NCI-H2029 treated with DMSO at 0.1 percent for 48 hours (cell line): Measurements from ENCODE around the gene BMERB1.
"Not testable (repeated sequence)": the region's sequence is repeated elsewhere in the genome, so short reads cannot be mapped to it uniquely, and the experiment has no call there.

Source experiments
- DNase-seq: peaks from one replicate; lab custom pipeline; 2025; lab: John Stamatoyannopoulos, UW

Gene BMERB1

DNA sequence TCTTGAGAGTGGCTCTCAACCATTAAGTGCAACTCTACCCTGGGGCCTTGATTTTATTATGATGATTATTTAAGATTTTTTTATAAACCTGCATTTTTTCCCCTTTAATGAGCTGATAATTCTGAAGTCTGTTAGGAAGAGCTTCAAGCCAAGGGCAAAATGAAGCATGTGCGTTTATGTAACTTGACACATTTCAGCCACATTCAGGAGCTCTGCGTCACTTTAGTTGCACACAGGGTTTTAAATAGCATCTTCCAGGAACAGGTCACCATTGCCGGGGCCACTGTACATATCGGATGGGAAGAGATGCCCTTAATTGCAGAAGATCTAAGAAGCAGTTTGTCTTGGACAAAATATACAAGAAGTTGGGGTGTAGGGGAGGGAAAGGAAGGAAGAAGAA is 89.6 kb downstream of the BMERB1 start:
- DNase-seq = no peak

DNA sequence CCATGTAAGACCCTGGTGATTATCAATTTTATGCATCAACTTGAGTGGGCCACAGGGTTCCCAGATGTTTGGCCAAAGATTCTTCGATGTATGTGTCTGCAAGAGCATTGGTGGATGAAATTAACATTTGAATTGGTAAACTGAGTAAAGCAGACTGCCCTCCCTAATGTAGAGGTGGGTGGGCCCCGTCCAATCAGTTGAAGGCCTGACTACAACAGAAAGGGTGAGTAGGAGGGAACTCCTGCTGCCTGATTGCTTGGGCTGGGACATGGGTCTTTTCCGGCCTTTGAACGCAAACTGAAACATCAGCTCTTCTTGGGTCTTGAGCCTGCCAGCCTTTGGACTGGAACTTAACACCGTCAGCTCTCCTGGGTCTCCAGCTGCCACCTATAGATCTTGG is 90.6 kb downstream of the BMERB1 start:
- no peak for DNase-seq

DNA sequence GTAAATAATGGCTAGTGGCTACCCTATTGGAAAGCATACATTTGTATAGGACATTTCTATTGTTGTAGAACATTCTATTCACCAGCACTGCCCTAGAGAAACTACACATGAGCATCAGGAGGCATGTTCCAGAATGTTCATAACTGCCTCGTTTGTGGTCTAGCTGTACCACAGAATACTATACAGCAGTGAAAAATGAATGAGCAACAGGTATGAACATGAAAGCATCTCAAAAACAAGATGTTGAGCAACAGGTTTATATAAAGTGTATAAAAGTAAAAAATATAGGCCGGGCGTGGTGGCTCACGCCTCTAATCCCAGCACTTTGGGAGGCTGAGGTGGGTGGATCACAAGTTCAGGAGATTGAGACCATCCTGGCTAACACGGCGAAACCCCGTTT is 91.7 kb downstream of the BMERB1 start:
- no peak for DNase-seq

DNA sequence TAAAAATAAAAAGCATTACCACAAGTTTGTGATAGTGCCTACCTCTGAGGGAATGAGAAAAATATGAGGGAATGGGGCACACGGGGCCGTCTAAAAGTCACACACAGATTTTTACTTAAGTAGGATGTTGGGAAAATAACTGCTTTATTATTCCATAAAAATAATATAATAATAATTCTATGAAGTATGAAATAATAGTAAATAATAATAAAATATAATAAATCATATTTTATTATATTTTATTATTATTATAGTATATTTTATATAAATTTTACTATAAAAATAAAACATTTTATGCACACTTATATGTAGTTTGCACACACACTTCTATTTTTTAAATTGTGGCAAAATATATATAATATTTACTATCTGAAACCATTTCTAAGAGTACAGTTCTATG is 92.3 kb downstream of the BMERB1 start:
- no peak for DNase-seq

DNA sequence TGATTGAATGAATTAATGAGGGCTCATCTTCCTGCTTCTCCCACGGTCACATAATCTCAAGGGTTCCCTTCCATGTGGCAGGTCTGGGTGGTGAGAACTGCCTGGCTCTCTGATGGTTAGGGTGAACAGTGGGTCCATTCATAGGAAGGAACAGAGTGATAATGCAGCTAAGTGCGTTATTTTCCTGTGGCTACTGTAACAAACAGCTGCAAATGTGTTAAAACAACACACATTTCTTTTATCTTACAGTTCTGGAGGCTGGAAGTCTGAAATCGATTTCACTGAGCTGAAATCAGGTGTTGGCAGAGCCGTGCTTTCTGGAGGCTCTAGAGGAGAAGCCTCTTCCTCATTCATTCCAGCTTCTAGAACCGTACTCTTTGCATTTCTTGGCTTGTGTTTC is 95.3 kb downstream of the BMERB1 start:
- no peak for DNase-seq

DNA sequence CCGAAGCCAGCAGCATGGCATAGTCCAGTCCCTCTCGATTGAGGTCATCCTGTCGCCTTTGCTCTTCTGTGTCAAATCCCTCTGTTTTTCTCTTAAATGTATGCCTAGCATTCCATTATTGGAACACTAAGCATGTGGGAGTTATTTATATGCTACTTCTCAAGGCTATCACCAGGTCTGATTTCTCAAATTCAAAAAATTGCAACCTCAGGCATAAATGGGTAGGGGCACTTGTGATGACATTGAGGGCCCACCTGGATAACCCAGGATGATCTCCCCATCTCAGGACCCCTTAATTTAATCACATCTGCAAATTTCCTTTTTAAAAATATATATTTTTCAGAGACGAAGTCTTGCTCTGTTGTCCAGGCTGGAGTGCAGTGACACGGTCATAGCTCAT is 95.7 kb downstream of the BMERB1 start:
- no peak for DNase-seq

DNA sequence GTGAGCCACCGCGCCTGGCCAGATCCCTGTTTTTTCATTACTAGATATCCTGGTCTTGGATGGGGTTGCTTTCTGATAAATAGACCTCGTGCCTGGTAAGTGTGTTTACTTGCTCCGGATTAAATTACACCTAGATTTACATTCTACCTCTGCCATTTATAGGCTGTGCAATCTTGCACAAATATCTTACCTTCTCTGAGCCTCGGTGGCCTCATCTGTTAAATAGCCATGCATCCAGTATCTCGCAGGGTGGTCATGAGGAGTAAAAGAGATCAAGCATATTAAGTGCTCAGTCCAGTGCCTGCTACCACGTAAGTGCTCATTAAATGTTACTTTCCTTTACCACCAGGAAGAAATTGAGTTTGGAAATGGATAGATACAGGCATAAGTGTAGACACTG is 98.4 kb downstream of the BMERB1 start:
- DNase-seq = no peak

DNA sequence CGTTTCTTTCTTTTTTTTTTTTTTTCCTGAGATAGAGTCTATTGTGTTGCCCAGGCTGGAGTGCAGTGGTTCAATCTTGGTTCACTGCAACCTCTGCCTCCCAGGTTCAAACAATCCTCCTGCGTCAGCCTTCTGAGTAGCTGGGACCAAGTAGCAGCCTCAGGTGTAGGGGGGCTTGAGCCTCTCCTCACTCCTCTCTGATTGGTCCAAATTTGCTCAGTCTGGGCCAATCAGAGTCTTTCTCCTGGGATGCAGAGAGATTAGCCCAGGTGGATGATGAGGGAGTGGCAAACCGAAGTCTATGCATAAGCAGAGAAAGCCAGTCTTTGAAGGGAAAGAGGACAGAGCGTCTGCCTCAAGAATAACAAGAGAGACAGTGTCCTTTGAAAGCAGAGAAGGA is 99.0 kb downstream of the BMERB1 start:
- no peak for DNase-seq

DNA sequence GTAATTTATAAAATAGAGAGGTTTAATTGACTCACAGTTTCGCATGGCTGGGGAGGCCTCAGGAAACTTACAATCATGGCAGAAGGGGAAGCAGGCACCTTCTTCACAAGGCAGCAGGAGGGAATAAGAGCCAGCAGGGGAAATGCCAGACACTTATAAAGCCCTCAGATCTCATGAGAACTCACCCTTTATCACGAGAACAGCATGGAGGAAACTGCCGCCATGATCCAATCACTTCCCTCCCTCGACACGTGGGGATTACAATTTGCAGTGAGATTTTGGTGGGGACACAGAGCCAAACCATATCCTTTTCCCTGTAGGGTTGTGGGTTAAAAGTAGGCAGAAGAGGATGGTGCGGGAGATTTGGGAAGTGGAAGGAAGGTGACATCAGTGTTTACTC is 101.4 kb downstream of the BMERB1 start:
- no peak for DNase-seq

DNA sequence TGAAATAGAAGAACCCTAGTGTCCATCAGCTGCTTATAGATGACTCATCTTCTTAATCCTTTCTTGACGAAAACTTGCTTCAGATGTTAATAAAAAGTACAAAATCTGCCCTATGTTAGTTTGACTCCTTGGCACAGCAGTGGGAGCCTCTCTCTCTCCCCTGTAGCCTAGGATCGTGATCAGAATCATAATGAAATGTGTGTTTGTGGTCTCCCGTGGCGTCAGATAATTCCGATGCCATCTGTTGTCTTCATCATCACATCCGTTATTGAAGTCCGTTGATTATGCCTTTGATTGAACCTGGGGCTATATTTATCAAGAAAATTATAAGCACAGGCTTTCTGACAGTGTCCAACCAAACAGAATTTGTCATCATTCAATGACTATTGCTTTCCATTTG is 102.5 kb downstream of the BMERB1 start:
- DNase-seq = no peak

DNA sequence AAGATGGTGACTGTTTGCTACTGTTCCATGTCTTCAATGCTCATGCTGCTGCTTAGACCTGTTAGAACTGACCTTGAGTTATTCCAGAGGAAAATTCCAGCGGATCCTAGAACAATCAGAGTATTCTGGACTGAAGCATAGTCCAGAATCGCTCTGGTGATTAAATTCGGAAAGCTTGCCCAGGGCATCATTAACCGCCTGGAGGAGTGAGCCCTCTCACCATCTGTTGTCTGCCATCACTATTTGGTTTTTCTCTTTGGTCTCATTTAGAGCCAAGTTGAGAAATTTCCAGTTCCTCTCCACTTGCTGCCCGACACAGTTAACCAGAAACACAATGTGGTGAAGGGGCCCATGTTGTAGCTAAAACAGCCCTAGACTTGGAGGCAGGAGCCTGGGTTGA is 104.1 kb downstream of the BMERB1 start:
- DNase-seq = no peak

DNA sequence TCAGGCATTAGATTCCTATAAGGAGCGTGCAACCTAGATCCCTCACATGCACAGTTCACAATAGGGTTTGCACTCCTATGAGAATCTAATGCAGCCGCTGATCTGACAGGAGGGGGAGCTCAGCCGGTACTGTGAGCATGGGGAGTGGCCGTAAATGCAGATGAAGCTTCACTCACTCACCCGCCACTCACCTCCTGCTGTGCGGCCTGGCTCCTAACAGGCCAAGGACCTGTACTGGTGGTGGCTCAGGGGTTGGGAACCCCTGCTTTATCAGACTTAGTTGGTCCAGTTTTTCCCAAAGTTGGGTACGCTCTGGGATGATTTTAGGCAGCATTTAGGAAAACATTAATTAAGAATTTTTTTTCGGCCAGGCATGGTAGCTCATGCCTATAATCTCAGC is 104.8 kb downstream of the BMERB1 start:
- DNase-seq = no peak

DNA sequence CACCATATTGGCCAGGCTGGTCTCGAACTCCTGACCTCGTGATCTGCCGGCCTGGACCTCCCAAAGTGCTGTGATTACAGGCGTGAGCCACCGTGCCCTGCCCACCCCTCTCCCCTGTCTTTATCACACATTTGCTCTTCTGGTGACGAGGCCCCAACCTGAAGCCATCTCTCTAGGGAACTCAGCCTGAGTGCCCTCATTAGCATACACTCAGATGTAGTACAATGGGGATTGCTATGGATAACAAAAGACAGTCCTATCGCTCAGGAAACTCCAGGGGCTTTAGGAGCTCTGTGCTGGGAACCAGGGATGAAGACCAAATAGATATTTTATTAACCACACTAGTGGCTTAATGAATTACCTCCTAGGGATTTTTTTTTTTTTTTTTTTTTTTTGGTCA is 107.9 kb downstream of the BMERB1 start:
- no peak for DNase-seq

DNA sequence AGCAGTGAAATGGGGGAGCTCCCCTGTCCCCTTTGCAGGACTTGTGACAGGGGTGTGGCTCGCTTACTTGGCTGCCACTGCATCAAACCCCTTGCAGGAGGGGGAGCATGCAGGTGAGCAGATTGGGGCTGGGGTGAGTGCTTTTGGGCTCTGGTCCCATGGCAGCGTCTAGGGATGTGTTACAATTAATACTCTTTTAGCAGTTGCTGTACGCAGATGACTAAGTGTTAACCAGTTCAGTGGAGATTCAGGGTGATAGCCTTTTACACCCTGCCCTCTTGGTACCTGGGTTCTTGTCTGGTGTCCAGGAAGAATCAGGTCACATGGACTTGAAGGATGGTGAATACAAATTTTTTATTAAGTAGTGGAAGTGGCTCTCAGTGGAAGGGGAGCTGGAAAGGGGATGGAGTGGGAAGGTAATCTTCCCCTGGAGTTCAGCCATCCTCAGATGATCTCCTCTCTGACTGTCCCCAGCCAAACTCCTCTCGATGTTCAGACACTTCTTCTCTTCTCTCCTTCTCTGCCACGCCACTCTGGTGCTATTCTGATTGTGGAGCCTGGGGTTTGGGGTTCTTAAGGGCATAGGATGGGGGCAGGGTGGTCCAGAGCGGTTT is 108.5 kb downstream of the BMERB1 start:
- DNase-seq = no peak

DNA sequence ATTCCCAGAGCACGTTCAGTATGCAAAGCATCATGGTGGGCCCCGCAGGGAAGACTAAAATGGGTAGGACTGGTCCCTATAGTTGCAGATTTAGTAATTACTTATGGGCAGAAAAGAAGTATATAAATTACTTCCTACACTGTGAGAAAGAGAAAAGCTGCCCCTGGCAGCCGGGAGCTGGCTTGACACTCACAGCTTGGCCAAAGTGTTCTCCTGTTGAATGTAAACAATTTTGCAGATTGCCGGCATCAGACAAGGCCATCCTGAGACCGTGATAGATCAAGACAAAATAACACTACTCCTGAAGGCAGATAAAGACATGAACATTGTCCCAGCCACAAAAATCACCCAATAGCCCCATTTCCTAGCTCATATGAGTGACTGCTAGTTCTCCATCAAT is 110.0 kb downstream of the BMERB1 start:
- DNase-seq = no peak

DNA sequence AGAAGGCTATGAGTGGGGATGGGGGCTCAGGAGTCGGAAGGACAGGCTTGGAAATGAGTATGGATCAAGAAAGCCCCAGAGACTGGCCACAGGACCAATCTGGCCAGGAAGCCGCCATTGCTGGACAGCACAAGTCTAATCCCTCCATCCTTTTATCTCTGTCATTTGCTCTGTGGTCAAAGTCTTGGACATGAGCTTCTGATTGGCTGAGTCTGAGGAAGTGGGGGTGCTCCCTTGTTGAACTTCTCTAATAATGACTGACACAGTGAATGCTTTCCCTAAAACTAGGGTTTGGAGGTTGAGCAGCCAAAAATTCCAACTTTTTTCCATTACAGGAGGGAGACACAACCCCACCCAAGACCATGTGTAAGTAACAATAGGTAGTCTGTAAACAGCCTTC is 111.2 kb downstream of the BMERB1 start:
- no peak for DNase-seq

DNA sequence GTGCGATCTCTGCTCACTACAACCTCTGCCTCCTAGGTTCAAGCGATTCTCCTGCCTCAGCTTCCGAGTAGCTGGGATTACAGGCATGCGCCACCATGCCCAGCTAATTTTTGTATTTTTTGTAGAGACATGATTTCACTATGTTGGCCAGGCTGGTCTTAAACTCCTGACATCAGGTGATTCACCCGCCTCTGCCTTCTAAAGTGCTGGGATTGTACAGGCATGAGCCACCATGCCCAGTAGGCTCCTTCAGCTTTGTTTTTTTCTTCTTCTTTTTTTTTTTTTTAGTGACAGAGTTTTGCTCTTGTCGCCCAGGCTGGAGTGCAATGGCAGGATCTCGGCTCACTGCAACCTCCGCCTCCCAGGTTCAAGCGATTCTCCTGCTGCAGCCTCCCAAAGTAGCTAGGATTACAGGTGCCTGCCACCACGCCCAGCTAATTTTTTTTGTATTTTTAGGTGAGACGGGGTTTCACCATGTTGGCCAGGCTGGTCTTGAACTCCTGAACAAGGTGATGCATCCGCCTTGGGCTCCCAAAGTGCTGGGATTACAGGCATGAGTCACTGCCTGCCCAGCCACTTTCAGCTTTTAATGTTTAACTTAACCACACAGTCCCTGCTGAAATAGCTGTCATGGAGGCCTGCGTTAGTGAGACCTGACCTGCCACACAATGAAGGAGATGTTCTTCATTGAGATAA is 112.8 kb downstream of the BMERB1 start:
- not testable (repeated sequence) for DNase-seq

DNA sequence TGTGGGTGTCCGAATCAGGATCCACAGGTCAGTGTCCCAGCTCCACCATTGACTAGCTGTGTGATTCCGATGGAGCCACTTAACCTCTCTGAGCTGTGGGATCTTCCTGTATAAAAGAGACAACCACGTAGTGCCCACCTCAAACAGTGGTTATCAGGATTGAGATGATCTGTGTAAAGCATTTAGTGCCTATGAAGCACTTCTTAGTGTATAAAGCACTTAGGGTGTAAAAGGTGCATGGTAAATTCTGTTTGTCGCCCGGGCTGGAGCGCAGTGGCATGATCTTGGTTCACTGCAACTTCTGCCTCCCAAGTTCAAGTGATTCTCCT is 113.3 kb downstream of the BMERB1 start:
- DNase-seq = no peak

DNA sequence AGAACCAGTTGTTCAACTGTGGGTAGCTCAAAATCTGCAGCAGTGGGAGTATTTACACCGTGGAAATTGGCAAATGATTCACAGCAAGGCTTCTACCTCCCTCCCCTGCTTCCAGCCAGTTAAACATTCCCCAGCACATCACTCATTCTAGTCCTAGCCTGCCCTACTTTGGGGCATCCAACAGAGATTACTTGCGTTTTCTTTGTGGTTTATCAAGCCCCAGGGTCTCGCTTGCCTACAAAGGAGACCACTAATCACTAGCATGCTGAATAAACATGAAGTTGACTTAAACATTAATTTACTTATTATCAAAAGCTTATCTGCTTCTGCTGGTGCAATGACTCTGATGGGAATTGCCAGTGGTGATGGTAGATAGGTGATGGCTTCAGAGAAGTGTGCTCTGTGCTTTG is 114.1 kb downstream of the BMERB1 start:
- DNase-seq = no peak

DNA sequence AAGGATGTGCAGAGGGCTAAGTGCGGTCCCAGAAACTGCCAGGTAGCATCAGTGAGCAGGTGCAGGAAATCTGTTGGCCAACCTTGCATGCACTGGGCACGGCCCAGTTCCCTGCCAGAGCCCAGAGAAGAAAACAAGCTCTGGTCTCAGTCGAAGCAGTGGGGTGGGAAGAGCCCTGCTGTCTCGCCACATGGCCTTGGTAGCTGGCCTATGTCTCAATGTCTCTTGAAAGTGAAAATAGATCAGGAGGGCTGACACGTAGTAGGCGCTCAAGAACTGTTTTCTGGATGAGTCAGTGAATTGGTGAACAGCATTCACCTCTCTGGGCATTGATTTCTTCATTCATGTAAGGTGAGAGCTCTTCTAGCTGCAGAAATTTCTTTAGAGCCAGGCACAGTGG is 118.1 kb downstream of the BMERB1 start:
- no peak for DNase-seq

DNA sequence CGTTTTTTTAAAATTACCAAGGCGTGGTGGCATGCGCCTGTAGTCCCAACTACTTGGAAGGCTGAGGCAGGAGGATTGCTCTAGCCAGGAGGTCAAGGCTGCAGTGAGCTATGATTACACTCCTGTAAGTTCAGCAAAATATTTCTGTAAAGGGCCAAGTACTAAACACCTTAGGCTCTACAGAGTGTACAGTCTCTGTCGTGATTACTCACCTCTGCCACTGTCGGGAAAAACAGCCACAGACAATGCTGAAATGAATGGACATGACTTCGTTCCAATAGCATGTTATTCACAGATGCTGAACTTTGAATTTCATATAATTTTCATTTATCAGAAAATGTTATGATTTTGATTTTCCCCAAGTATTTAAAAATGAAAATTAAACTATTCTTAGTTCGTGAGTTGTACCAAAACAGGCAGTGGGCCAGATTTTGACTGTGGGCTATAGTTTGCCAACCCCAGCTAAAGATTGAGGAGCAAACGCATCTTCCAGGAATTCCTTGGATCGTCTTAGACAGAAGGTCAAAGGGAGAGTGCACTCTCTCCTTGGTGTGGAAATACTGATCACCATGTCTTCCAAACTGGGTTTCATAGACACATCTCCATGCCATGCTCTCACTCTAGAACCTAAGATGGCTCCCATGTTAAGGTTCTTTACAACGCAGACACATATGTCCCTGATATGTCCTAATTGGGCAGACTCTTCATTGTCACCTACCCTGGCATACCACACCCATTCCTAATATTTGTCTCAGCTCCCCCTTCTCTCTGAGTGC is 119.1 kb downstream of the BMERB1 start:
- DNase-seq = no peak

DNA sequence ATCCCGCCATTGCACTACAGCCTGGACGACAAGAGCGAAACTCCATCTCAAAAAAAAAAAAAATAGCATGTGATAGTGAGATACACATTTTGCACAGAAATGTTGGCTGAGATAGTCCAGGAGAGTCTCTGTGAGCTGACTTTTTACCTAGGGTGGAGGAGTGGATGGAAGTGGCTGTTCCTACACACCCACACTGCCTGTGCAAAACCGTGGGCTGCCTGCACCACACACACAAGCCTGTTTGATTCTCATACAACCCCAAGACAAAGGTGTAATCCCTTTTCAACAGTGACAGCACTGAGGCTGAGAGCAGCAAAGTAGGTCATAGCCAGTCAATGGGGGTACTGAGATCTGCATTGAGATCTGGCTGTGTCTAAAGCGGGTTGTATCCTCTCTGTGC is 121.7 kb downstream of the BMERB1 start:
- DNase-seq = no peak

DNA sequence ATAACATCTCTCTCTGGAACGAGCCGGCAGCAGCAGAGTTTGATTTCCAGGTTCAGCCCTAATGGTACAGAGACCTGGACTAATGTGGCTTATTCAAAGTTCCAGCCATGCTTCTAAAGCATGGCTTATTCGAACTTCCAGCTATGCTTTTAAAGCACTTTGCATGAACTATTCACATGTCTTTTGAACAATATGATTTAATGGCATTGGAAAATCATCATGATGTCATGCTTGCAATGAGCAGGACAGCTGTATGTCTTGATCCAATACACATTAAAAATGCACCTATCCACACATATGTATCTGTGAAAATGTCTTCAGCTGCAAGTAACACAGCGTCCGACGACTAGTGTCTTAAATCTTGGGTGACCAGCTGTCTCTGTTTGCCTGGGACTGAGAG is 122.9 kb downstream of the BMERB1 start:
- no peak for DNase-seq

DNA sequence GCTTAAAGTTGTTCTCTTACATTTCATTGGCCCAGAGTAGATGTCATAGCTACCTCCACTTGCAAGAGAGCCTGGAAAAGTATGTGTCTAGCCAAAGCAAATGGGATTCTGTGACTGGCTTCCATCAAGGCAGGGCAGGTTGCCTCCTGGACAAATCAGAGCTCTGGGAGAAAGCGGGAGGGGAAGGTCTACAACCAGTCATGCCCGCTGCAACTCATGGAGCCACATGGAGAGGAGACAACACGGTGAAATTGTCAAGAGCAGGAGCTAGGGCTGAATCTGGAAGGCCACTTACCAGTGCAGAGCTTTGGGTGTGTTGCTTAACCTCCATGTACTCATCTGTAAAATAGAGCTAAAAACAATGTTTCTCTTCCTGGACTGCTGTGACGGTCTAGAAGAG is 124.8 kb downstream of the BMERB1 start:
- no peak for DNase-seq
